Smooth muscle cell of the brain vasculature (primary cell): ENCODE measurements around the gene TMEM69.
A peak's percentile ranks its signal among the peaks of the same experiment; 100 is the strongest.
"Not testable (repeated sequence)": the region's sequence is repeated elsewhere in the genome, so short reads cannot be mapped to it uniquely, and the experiment has no call there.

ENCODE experiments used
- DNase-seq: peaks from one replicate; pipeline ENCODE4 v3.0.0-alpha.2; 2012; ENCODE audit warnings: low read depth, low spot score

TMEM69 gene

GRCh38 chr1:45678489-45678888 is 9.5 kb upstream of the TMEM69 start:
- DNase-seq, result no peak

- no peak for DNase-seq
These were observed 8.9 kb upstream of the TMEM69 start for GRCh38 chr1:45679123-45679522.

GRCh38 chr1:45682942-45683341 is 5.0 kb upstream of the TMEM69 start:
- no peak for DNase-seq

GRCh38 chr1:45684402-45684801 is 3.6 kb upstream of the TMEM69 start:
- DNase-seq, result no peak

GRCh38 chr1:45685308-45686014 is 2.5 kb upstream of the TMEM69 start:
- no peak for DNase-seq

- no peak for DNase-seq
These were observed 2.0 kb upstream of the TMEM69 start for GRCh38 chr1:45686015-45686287.

- peak; percentile 92 for DNase-seq
These were observed 1.5 kb upstream of the TMEM69 start, which contains the start of gene GPBP1L1 for GRCh38 chr1:45686288-45687013. TSS of gene GPBP1L1 (minus strand) at chr1:45686533. CDS start at chr1:45659087, 27,446 bp downstream.

- peak; percentile 95 for DNase-seq
These were observed 797 bp upstream of the TMEM69 start for GRCh38 chr1:45687014-45687753.

- not testable (repeated sequence) for DNase-seq
These were observed 5.8 kb downstream of the TMEM69 start for GRCh38 chr1:45693811-45694210.

GRCh38 chr1:45694823-45695222 is 6.8 kb downstream of the TMEM69 start:
- no peak for DNase-seq

GRCh38 chr1:45704637-45705036 is 16.7 kb downstream of the TMEM69 start:
- DNase-seq, result no peak

- DNase-seq, result no peak
These were observed 25.7 kb downstream of the TMEM69 start for GRCh38 chr1:45713711-45714110.

- DNase-seq, result no peak
These were observed 28.7 kb downstream of the TMEM69 start for GRCh38 chr1:45716700-45717099.

GRCh38 chr1:45717386-45717785 is 29.4 kb downstream of the TMEM69 start:
- DNase-seq, result not testable (repeated sequence)

- no peak for DNase-seq
These were observed 30.3 kb downstream of the TMEM69 start for GRCh38 chr1:45718289-45718688.

GRCh38 chr1:45721207-45721606 is 33.2 kb downstream of the TMEM69 start:
- no peak for DNase-seq

- DNase-seq, result no peak
These were observed 34.8 kb downstream of the TMEM69 start for GRCh38 chr1:45722809-45723208.

- no peak for DNase-seq
These were observed 35.4 kb downstream of the TMEM69 start for GRCh38 chr1:45723248-45723930.

GRCh38 chr1:45726007-45726406 is 38.0 kb downstream of the TMEM69 start:
- DNase-seq, result not testable (repeated sequence)

GRCh38 chr1:45730075-45730779 is 42.2 kb downstream of the TMEM69 start:
- no peak for DNase-seq

- DNase-seq, result no peak
These were observed 42.9 kb downstream of the TMEM69 start for GRCh38 chr1:45730780-45731319.
